Left ventricle myocardium inferior (tissue), 1 donor: ENCODE data around the gene RBMS2. TPM values are rescaled to one million over a fixed set of nuclear protein-coding genes. Genes with fewer than 3 reads are reported as not detected.

Experiments
- DNase-seq: peaks from one replicate; pipeline ENCODE4 v3.0.0-alpha.2; 2020
- H3K27ac ChIP-seq: fragments of 200-600 bp; replicated peaks from 2 replicates; pipeline ENCODE4 v1.8.0; 2021
- H3K27me3 ChIP-seq: fragments of 200-600 bp; 2 replicates; pipeline ENCODE4 v1.8.0; 2021; ENCODE audit warnings: low read depth
- H3K36me3 ChIP-seq: fragments of 200-600 bp; 2 replicates; pipeline ENCODE4 v1.8.0; 2021
- H3K4me1 ChIP-seq: fragments of 200-600 bp; 2 replicates; pipeline ENCODE4 v1.8.0; 2021
- H3K4me3 ChIP-seq: fragments of 200-600 bp; 2 replicates; pipeline ENCODE4 v1.8.0; 2021; ENCODE audit warnings: mild to moderate bottlenecking, moderate library complexity
- H3K9me3 ChIP-seq: fragments of 200-600 bp; replicated peaks from 2 replicates; pipeline ENCODE4 v1.8.0; 2021
- intact Hi-C: fragments of 100-400 bp; cut with micrococcal nuclease; formaldehyde crosslinking; loops from one replicate; pipeline ENCODE4 v1.11.0; 2022
- total RNA-seq: library from RNA; stranded (reverse); fragmentation: NEBNext Ultra II Directional; extraction: Animal tissue kit (Norgen Biotek cat#: 25700); gene quantifications from one replicate; pipeline ENCODE4 v1.2.1, GENCODE V29; 2021
- TF ChIP-seq, protein P1 (sequence below): fragments of 200-600 bp; IDR thresholded peaks from 2 replicates; pipeline ENCODE4 v1.8.0; 2021; ENCODE audit warnings: antibody characterized with exemption, mild to moderate bottlenecking, borderline replicate concordance
- donor health status: DM: no; HTN: yes; CAD: no; lungs with severe emphysema.

RBMS2 gene
- total RNA-seq, 1 donor from 2014 or later: 33.2 TPM

DNA sequence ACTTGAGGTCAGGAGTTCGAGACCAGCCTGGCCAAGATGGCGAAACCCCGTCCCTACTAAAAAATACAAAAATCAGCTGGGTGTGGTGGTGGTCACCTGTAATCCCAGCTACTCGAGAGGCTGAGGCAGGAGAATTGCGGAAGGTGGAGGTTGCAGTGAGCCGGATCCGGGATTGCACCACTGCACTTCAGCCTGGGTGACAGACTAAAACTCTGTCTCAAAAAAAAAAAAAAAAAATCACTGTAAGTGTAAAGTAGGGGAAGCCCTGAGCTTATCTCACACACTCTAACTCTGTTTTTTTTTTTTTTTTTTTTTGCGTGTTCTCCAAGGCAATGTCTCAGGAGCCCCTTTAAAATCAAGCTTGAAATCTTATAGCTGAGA is 421 bp upstream of the RBMS2 start:
- Histone ChIP-seq H3K27ac (peak overlapping the region; percentile 91), H3K36me3 (no peaks in the 10 kb centered on the region), H3K4me3 (peak overlapping the region; percentile 69), H3K27me3 (no peaks in the 10 kb centered on the region), H3K4me1 (peaks cover 73% of the 10 kb centered on the region), H3K9me3 (no peaks in the 10 kb centered on the region)
- intact Hi-C loops: no loop called here
- no peak for DNase-seq
- TF ChIP-seq, protein P1, sequence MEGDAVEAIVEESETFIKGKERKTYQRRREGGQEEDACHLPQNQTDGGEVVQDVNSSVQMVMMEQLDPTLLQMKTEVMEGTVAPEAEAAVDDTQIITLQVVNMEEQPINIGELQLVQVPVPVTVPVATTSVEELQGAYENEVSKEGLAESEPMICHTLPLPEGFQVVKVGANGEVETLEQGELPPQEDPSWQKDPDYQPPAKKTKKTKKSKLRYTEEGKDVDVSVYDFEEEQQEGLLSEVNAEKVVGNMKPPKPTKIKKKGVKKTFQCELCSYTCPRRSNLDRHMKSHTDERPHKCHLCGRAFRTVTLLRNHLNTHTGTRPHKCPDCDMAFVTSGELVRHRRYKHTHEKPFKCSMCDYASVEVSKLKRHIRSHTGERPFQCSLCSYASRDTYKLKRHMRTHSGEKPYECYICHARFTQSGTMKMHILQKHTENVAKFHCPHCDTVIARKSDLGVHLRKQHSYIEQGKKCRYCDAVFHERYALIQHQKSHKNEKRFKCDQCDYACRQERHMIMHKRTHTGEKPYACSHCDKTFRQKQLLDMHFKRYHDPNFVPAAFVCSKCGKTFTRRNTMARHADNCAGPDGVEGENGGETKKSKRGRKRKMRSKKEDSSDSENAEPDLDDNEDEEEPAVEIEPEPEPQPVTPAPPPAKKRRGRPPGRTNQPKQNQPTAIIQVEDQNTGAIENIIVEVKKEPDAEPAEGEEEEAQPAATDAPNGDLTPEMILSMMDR: no peak

GRCh38 chr12:56522411-56523193 is 982 bp downstream of the RBMS2 start:
- Histone ChIP-seq H3K27ac (peak overlapping the region; percentile 91), H3K27me3 (no peaks in the 10 kb centered on the region), H3K9me3 (no peaks in the 10 kb centered on the region), H3K4me1 (peaks cover 86% of the 10 kb centered on the region), H3K4me3 (peak overlapping the region; percentile 69), H3K36me3 (no peaks in the 10 kb centered on the region)
- TF ChIP-seq, protein P1: no peak
- DNase-seq: no peak
- intact Hi-C loops: no loop called here

DNA sequence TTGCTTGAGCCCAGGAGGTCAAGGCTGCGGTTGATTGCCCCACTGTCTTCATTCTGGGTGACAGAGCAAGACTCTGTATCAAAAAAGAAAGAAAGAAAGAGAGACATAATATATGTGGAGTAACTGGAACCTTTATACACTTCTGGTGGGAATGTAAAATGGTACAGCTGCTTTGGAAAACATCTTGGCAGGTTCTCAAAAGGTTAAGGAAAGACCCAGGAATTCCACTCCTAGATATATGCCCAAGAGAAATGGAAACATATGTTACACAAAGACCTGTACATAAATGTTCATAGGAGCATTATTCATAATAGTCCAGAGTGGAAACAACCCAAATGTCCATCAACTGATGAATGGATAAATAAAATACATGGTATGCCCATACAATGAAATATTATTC is 7.2 kb downstream of the RBMS2 start:
- Histone ChIP-seq H3K27ac (no peak overlapping the region), H3K4me1 (peaks cover 79% of the 10 kb centered on the region)

GRCh38 chr12:56529656-56530055 is 8.0 kb downstream of the RBMS2 start:
- H3K27ac ChIP-seq: peak overlapping the region; percentile 28
- DNase-seq: no peak
- H3K27me3 ChIP-seq: no peaks in the 10 kb centered on the region
- TF ChIP-seq, protein P1: no peak
- intact Hi-C loops: no loop called here
- H3K4me1 ChIP-seq: peaks cover 71% of the 10 kb centered on the region
- no peak overlapping the region for H3K4me3 ChIP-seq
- no peaks in the 10 kb centered on the region for H3K36me3 ChIP-seq
- no peaks in the 10 kb centered on the region for H3K9me3 ChIP-seq

More for the DNA sequence above, 7.2 kb downstream of the RBMS2 start:
- Histone ChIP-seq H3K36me3 (no peaks in the 10 kb centered on the region), H3K4me3 (no peak overlapping the region), H3K9me3 (no peaks in the 10 kb centered on the region), H3K27me3 (no peaks in the 10 kb centered on the region)
- intact Hi-C loops: no loop called here
- no peak for DNase-seq
- TF ChIP-seq, protein P1: no peak

DNA sequence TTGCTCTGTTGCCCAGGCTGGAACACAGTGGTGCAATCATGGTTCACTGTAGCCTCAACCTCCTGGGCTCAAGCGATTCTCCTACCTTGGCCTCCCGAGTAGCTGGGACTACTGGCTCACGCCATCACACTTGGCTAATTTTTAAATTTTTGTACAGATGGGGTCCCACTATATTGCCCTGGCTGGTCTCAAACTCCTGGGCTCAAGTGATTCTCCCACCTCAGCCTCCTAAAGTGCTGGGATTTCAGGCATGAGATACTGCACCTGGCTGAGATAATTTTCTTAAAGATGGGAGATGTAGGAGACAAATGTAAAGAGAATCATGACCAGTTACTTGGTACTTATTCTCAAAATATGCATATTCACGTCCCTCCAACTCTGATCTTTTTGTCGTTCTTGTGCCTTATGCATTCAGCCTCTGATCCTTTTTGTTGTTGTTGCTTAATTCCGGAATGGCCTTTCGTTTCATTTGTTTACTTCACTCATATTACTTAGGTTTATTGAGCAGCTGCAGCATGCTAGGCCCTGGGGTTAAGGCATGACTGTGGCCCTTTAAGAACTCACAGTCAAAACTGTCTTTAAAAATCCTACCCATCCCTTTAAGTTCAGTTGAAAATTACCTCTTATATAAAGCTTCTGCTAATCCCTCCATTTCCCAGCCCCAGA is 8.9 kb downstream of the RBMS2 start:
- H3K4me1 ChIP-seq: peaks cover 62% of the 10 kb centered on the region

More for the DNA sequence above, 8.9 kb downstream of the RBMS2 start:
- H3K9me3 ChIP-seq: no peaks in the 10 kb centered on the region
- H3K4me3 ChIP-seq: no peak overlapping the region
- no peak for DNase-seq
- intact Hi-C loops: no loop called here
- no peak overlapping the region for H3K27ac ChIP-seq
- no peaks in the 10 kb centered on the region for H3K36me3 ChIP-seq
- H3K27me3 ChIP-seq: no peaks in the 10 kb centered on the region
- TF ChIP-seq, protein P1: no peak
